Measurements from ENCODE around the gene SLC39A11.
"Not testable (repeated sequence)": the region's sequence is repeated elsewhere in the genome, so short reads cannot be mapped to it uniquely, and the experiment has no call there.

GRCh38 chr17:72937254-72937653 lies 155.2 kb downstream of the SLC39A11 start:
- TF ChIP-seq, protein P1, sequence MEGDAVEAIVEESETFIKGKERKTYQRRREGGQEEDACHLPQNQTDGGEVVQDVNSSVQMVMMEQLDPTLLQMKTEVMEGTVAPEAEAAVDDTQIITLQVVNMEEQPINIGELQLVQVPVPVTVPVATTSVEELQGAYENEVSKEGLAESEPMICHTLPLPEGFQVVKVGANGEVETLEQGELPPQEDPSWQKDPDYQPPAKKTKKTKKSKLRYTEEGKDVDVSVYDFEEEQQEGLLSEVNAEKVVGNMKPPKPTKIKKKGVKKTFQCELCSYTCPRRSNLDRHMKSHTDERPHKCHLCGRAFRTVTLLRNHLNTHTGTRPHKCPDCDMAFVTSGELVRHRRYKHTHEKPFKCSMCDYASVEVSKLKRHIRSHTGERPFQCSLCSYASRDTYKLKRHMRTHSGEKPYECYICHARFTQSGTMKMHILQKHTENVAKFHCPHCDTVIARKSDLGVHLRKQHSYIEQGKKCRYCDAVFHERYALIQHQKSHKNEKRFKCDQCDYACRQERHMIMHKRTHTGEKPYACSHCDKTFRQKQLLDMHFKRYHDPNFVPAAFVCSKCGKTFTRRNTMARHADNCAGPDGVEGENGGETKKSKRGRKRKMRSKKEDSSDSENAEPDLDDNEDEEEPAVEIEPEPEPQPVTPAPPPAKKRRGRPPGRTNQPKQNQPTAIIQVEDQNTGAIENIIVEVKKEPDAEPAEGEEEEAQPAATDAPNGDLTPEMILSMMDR (IDR thresholded peaks at IDR 0.05; ENCODE audit: low read depth, low read length): not testable (repeated sequence)
- TF ChIP-seq EZH2phosphoT487 (IDR thresholded peaks at IDR 0.05; ENCODE audit: low read depth): not testable (repeated sequence)

Measured in OCI-LY3 (cell line).